MM.1S (cell line): ENCODE results near the gene ZNF804A.
A peak's percentile ranks its signal among the peaks of the same experiment; 100 is the strongest.
"Not testable (repeated sequence)": the region's sequence is repeated elsewhere in the genome, so short reads cannot be mapped to it uniquely, and the experiment has no call there.

ENCODE experiments used
- DNase-seq: peaks from one replicate; pipeline ENCODE4 v3.0.0-alpha.2; 2015
- H2AFZ ChIP-seq: fragments of 300-600 bp; sonication (generic); 2 replicates; pipeline ENCODE4 v1.6.0; 2016; ENCODE audit warnings: antibody characterized with exemption, low read length
- H3F3A ChIP-seq: fragments of 300-600 bp; sonication (generic); 2 replicates; pipeline ENCODE4 v1.6.1; 2016; ENCODE audit warnings: mild to moderate bottlenecking, antibody characterized with exemption, low read length, moderate library complexity, mixed read lengths; ENCODE audit not compliant: insufficient read depth
- H3K27ac ChIP-seq: fragments of 300-600 bp; sonication (generic); 2 replicates; pipeline ENCODE4 v1.5.1; 2016; ENCODE audit warnings: mild to moderate bottlenecking, low read length
- H3K27me3 ChIP-seq: fragments of 300-600 bp; sonication (generic); replicated peaks from 2 replicates; pipeline ENCODE4 v1.6.0; 2016; ENCODE audit warnings: low read length; ENCODE audit not compliant: insufficient read depth
- H3K36me3 ChIP-seq: fragments of 300-600 bp; sonication (generic); replicated peaks from 2 replicates; pipeline ENCODE4 v1.6.1; 2016; ENCODE audit warnings: mild to moderate bottlenecking, low read length, mixed read lengths; ENCODE audit not compliant: insufficient read depth
- H3K4me1 ChIP-seq: fragments of 300-600 bp; sonication (generic); 2 replicates; pipeline ENCODE4 v1.6.1; 2016; ENCODE audit warnings: low read length, mixed read lengths
- H3K4me2 ChIP-seq: fragments of 300-600 bp; sonication (generic); 2 replicates; pipeline ENCODE4 v1.6.0; 2016; ENCODE audit warnings: low read depth, low read length
- H3K4me3 ChIP-seq: fragments of 300-600 bp; sonication (generic); 2 replicates; pipeline ENCODE4 v1.5.1; 2016; ENCODE audit warnings: low read length, mixed read lengths
- H3K79me2 ChIP-seq: fragments of 300-600 bp; sonication (generic); 2 replicates; pipeline ENCODE4 v1.6.1; 2016; ENCODE audit warnings: mixed run types, low read length, mixed read lengths
- H3K9ac ChIP-seq: fragments of 300-600 bp; sonication (generic); 2 replicates; pipeline ENCODE4 v1.6.1; 2016; ENCODE audit warnings: low read length, mixed read lengths
- H3K9me2 ChIP-seq: fragments of 300-600 bp; sonication (generic); replicated peaks from 2 replicates; pipeline ENCODE4 v1.6.1; 2016; ENCODE audit warnings: mild to moderate bottlenecking, low read length, mixed read lengths; ENCODE audit not compliant: insufficient read depth
- H3K9me3 ChIP-seq: fragments of 300-600 bp; sonication (generic); replicated peaks from 2 replicates; pipeline ENCODE4 v1.6.1; 2016; ENCODE audit warnings: mild to moderate bottlenecking, low read length, mixed read lengths; ENCODE audit not compliant: insufficient read depth
- H4K20me1 ChIP-seq: fragments of 300-600 bp; sonication (generic); 2 replicates; pipeline ENCODE4 v1.6.1; 2016; ENCODE audit warnings: mild to moderate bottlenecking, low read length, moderate library complexity, mixed read lengths; ENCODE audit not compliant: insufficient read depth
- CTCF ChIP-seq: fragments of 300-600 bp; sonication (generic); IDR thresholded peaks from 2 replicates; pipeline ENCODE4 v1.5.1; 2016; ENCODE audit warnings: antibody characterized with exemption, low read length, mixed read lengths
- EZH2 ChIP-seq: fragments of 300-600 bp; sonication (generic); optimal IDR thresholded peaks from 2 replicates; pipeline ENCODE3; 2017; ENCODE audit warnings: low read depth, mild to moderate bottlenecking, antibody characterized with exemption, low read length, mixed read lengths
- EZH2phosphoT487 ChIP-seq: fragments of 300-600 bp; sonication (generic); IDR thresholded peaks from 2 replicates; pipeline ENCODE4 v1.6.1; 2018; ENCODE audit warnings: antibody characterized with exemption, low read length

The ZNF804A gene

DNA sequence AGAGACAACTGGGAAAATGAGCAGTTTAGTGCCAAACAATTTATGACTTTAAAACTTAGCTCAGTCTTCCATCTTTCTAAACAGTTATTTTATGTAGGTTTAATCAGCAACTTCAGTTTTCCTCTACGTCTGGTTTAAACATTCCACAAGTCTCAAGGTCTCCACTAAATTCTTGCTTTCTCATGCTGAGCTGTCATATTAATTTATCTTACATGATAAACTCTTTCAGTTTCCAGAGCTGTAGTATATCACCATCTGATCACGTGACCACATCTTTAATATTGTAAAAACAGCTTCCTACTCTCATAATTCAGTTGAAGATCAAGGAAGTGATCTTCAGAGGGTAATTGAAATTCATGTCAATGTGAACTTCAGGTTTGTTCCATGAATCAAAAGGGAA lies 158.6 kb downstream of the ZNF804A start:
- H3K27ac ChIP-seq: no peak overlapping the region
- no peaks in the 10 kb centered on the region for H3K9me3 ChIP-seq
- H3K9me2 ChIP-seq: no peaks in the 10 kb centered on the region
- no peaks in the 10 kb centered on the region for H3F3A ChIP-seq
- H3K27me3 ChIP-seq: no peaks in the 10 kb centered on the region
- no peak for DNase-seq
- TF ChIP-seq EZH2phosphoT487 (no peak), CTCF (no peak), EZH2 (no peak)
- H3K9ac ChIP-seq: no peak overlapping the region
- no peak overlapping the region for H3K4me3 ChIP-seq
- H2AFZ ChIP-seq: no peak overlapping the region
- H3K4me2 ChIP-seq: no peak overlapping the region
- H3K4me1 ChIP-seq: peaks cover 15% of the 10 kb centered on the region
- no peaks in the 10 kb centered on the region for H3K79me2 ChIP-seq
- H3K36me3 ChIP-seq: no peaks in the 10 kb centered on the region
- no peaks in the 10 kb centered on the region for H4K20me1 ChIP-seq

DNA sequence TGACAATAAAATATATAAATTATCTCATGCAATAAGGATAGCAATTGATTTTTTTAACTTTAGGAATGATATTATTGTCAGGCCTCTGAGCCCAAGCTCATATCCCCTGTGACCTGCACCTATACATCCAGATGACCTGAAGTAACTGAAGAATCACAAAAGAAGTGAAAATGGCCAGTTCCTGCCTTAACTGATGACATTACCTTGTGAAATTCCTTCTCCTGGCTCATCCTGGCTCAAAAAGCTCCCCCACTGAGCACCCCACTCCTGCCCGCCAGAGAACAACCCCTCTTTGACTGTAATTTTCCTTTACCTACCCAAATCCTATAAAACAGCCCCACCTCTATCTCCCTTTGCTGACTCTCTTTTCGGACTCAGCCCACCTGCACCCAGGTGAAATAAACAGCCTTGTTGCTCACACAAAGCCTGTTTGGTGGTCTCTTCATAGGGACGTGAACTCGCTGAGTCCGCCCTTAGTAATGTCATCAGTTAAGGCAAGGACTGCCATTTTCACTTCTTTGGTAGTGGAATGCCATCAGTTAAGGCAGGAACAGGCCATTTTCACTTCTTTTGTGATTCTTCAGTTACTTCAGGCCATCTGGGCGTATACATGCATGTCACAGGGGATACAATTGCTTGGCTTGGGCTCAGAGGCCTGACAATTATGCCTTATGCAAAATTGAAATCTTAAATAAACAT lies 161.4 kb downstream of the ZNF804A start:
- H4K20me1 ChIP-seq, H3K36me3 ChIP-seq, H3K9me3 ChIP-seq, H3K4me3 ChIP-seq, H3K79me2 ChIP-seq, H2AFZ ChIP-seq, H3K9ac ChIP-seq, H3K9me2 ChIP-seq, H3F3A ChIP-seq, H3K27ac ChIP-seq, H3K4me2 ChIP-seq, DNase-seq, H3K27me3 ChIP-seq: not testable (repeated sequence)
- H3K4me1 ChIP-seq: peaks cover 15% of the 10 kb centered on the region

DNA sequence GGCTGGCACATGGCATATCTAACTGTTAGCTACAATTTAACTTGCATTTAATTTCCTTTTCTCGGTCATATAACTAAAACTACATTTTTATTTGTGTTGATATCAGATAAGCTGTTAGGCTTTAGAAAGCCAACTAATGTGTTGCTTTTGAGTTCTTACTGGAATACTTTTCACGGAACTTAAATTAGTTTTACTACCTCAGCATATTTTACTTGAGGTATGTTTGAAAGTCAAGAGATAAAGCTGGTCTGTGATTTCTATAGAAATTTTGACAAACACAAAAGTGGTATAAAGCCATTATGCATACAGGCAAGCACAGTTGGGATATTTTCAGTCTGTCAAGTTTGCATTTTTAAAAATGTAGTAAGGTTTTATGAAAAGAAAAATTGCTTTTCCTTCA lies 162.6 kb downstream of the ZNF804A start:
- no peak overlapping the region for H3K4me3 ChIP-seq
- no peaks in the 10 kb centered on the region for H3F3A ChIP-seq
- no peaks in the 10 kb centered on the region for H3K27me3 ChIP-seq
- TF ChIP-seq EZH2: no peak
- no peak for TF ChIP-seq CTCF
- no peak for TF ChIP-seq EZH2phosphoT487
- DNase-seq: no peak
- H3K4me2 ChIP-seq: no peak overlapping the region
- no peaks in the 10 kb centered on the region for H4K20me1 ChIP-seq
- no peak overlapping the region for H3K9ac ChIP-seq
- H3K9me3 ChIP-seq: no peaks in the 10 kb centered on the region
- H3K36me3 ChIP-seq: no peaks in the 10 kb centered on the region
- H2AFZ ChIP-seq: no peak overlapping the region
- H3K4me1 ChIP-seq: peaks cover 15% of the 10 kb centered on the region
- no peaks in the 10 kb centered on the region for H3K79me2 ChIP-seq
- no peak overlapping the region for H3K27ac ChIP-seq
- no peaks in the 10 kb centered on the region for H3K9me2 ChIP-seq

- no peaks in the 10 kb centered on the region for H3F3A ChIP-seq
- H3K27ac ChIP-seq: no peak overlapping the region
- peak overlapping the region; percentile 68 for H2AFZ ChIP-seq
- H4K20me1 ChIP-seq: no peaks in the 10 kb centered on the region
- no peaks in the 10 kb centered on the region for H3K9me3 ChIP-seq
- DNase-seq: peak; percentile 66
- no peaks in the 10 kb centered on the region for H3K9me2 ChIP-seq
- no peaks in the 10 kb centered on the region for H3K36me3 ChIP-seq
- H3K79me2 ChIP-seq: no peaks in the 10 kb centered on the region
- TF ChIP-seq EZH2phosphoT487 (no peak), CTCF (no peak), EZH2 (no peak)
- H3K9ac ChIP-seq: peak overlapping the region; percentile 8; the same call in 1 of the 2 replicates
- peaks cover 7% of the 10 kb centered on the region for H3K4me1 ChIP-seq
- H3K4me2 ChIP-seq: peak overlapping the region; percentile 83
- H3K27me3 ChIP-seq: no peaks in the 10 kb centered on the region
- H3K4me3 ChIP-seq: peak overlapping the region; percentile 55
These were observed 167.0 kb downstream of the ZNF804A start for GRCh38 chr2:184765112-184765895.
